Gastroesophageal sphincter (tissue), 3 donors: ENCODE results near the gene SIT1.

ENCODE experiments used
- EP300 ChIP-seq: sonication (generic); formaldehyde crosslinking; IDR thresholded peaks from one replicate; pipeline ENCODE4 v1.6.1; 2017; ENCODE audit warnings: antibody characterized with exemption, mild to moderate bottlenecking
- POLR2A ChIP-seq, 2 donors: fragments of 450-650 bp; IDR thresholded peaks; one replicate each; pipeline ENCODE4 v1.6.1; 2017; ENCODE audit warnings: antibody characterized with exemption in 2 of 2, mild to moderate bottlenecking in 2 of 2, moderate library complexity in 1 of 2
- POLR2AphosphoS5 ChIP-seq: sonication (generic); formaldehyde crosslinking; IDR thresholded peaks from one replicate; pipeline ENCODE4 v1.6.1; 2017; ENCODE audit warnings: antibody characterized with exemption
- TF ChIP-seq, protein P1 (sequence below), 4 experiments: fragments of 200-600 bp in 2 of 4; fragments of 450-650 bp in 2 of 4; sonication (generic) in 1 of 4; IDR thresholded peaks; one replicate each; pipeline ENCODE4 v1.5.1; 2017 to 2019; ENCODE audit warnings: antibody characterized with exemption in 4 of 4, mild to moderate bottlenecking in 2 of 4, moderate library complexity in 2 of 4

DNA sequence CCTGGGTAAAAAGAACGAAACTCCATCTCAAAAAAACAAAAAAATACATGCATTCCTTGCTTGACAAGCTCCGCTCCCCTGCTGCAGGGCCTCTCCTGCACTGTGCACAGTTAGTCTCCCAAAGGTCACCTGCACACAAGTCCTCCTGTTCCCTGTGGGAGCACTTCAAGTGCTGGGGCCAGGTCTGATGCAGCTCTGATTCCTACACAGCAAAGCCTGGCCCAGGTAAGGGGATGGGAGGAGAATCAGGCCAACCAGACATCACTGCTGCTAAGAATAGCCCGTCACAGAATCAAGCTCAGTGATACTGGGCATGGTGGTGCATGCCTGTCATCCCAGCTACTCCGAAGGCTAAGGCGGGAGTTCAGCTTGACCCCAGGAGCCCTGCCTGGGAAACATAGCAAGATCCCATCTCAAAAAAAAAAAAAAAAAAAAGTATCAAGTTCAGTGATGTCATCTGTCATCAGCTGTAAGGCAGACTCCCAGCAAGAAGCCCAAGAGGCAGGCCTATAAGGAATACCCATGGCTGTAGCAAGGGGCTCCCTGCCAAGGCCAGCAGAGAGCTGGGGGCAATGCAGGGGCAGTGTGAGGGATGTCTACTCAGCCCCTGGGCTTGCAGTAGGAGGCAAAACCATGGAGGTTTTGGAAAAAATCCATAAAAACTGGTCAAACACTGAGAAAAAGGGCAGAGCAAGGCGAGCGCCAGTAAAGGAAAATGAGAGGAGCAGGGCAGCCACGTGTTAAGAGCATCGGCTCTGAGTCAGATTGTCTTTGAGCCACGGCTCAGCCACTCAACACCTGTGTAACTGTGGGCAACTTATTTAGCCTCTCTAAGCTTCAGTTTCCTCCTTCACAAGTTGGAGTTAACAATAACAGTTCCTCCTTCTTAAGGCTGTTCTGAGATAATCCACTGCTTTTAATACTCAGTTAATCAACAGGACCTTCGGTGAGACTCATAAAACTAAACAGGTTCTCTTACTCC, 35.8 kb upstream of the SIT1 start:
- TF ChIP-seq, protein P1, sequence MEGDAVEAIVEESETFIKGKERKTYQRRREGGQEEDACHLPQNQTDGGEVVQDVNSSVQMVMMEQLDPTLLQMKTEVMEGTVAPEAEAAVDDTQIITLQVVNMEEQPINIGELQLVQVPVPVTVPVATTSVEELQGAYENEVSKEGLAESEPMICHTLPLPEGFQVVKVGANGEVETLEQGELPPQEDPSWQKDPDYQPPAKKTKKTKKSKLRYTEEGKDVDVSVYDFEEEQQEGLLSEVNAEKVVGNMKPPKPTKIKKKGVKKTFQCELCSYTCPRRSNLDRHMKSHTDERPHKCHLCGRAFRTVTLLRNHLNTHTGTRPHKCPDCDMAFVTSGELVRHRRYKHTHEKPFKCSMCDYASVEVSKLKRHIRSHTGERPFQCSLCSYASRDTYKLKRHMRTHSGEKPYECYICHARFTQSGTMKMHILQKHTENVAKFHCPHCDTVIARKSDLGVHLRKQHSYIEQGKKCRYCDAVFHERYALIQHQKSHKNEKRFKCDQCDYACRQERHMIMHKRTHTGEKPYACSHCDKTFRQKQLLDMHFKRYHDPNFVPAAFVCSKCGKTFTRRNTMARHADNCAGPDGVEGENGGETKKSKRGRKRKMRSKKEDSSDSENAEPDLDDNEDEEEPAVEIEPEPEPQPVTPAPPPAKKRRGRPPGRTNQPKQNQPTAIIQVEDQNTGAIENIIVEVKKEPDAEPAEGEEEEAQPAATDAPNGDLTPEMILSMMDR (IDR thresholded peaks at IDR 0.05) = no peak
- TF ChIP-seq POLR2A (IDR thresholded peaks at IDR 0.05) = peak; percentile 6 to 8
- TF ChIP-seq POLR2AphosphoS5 = peak; percentile 53
- TF ChIP-seq EP300 = no peak
